CD4-positive, CD25-positive, alpha-beta regulatory T cell (primary cell): ENCODE data around the gene COL19A1. TPM values are rescaled to one million over a fixed set of nuclear protein-coding genes. Genes with fewer than 3 reads are reported as not detected.

Experiments
- ATAC-seq, 2 donors: fragments of 150-1000 bp; cut with Tn5 transposase; one replicate each; pipeline ENCODE4 v1.10.0; 2021; ENCODE audit warnings: low read depth in 2 of 2, moderate number of reproducible peaks in 2 of 2, moderate library complexity in 1 of 2
- DNase-seq, 3 donors: peaks; one replicate each; pipeline versions ENCODE4 v3.0.0 to v3.0.0-alpha.2; 2012 to 2022; ENCODE audit warnings: mixed read lengths in 1 of 3
- H3K27ac ChIP-seq: one replicate; pipeline ENCODE4 v1.7.0; 2013; ENCODE audit warnings: mild to moderate bottlenecking, low read length; ENCODE audit not compliant: insufficient read depth, poor library complexity, severe bottlenecking
- H3K27me3 ChIP-seq: one replicate; pipeline ENCODE4 v1.7.0; 2013; ENCODE audit warnings: low read length; ENCODE audit not compliant: control insufficient read depth, insufficient read depth
- H3K36me3 ChIP-seq: one replicate; pipeline ENCODE4 v1.7.0; 2013; ENCODE audit warnings: mild to moderate bottlenecking, low read length, moderate library complexity; ENCODE audit not compliant: control insufficient read depth, insufficient read depth
- H3K4me1 ChIP-seq: 2 replicates; pipeline ENCODE4 v1.7.0; 2013; ENCODE audit warnings: mild to moderate bottlenecking, low read length; ENCODE audit not compliant: insufficient read depth, control insufficient read depth, poor library complexity, severe bottlenecking
- H3K4me3 ChIP-seq: one replicate; pipeline ENCODE4 v1.7.0; 2013; ENCODE audit warnings: low read depth, mild to moderate bottlenecking, low read length, moderate library complexity
- H3K9me3 ChIP-seq, 2 experiments: 1 replicate in 1 of 2; 2 replicates in 1 of 2; pipeline ENCODE4 v1.7.0; 2013; ENCODE audit warnings: low read length in 2 of 2, mild to moderate bottlenecking in 1 of 2, moderate library complexity in 1 of 2; ENCODE audit not compliant: control insufficient read depth in 2 of 2
- H3K27ac Mint-ChIP-seq, 3 donors: one replicate each; pipeline ENCODE4 v1.8.0; 2020 to 2022; ENCODE audit warnings: mild to moderate bottlenecking in 3 of 3, mixed read lengths in 3 of 3, moderate library complexity in 2 of 3
- H3K27me3 Mint-ChIP-seq: one replicate; pipeline ENCODE4 v1.8.0; 2022; ENCODE audit warnings: mild to moderate bottlenecking, mixed read lengths
- H3K36me3 Mint-ChIP-seq: one replicate; pipeline ENCODE4 v1.8.0; 2020; ENCODE audit warnings: mixed read lengths
- H3K4me1 Mint-ChIP-seq, 4 donors: one replicate each; pipeline ENCODE4 v1.8.0; 2020 to 2022; ENCODE audit warnings: mixed read lengths in 4 of 4, mild to moderate bottlenecking in 1 of 4
- H3K4me3 Mint-ChIP-seq, 4 donors: one replicate each; pipeline ENCODE4 v1.8.0; 2020 to 2022; ENCODE audit warnings: mild to moderate bottlenecking in 4 of 4, mixed read lengths in 4 of 4, moderate library complexity in 3 of 4
- H3K9me3 Mint-ChIP-seq, 7 donors: one replicate each; pipeline ENCODE4 v1.8.0; 2020 to 2022; ENCODE audit warnings: mixed read lengths in 7 of 7, mild to moderate bottlenecking in 3 of 7, moderate library complexity in 2 of 7
- polyA plus RNA-seq, 4 donors: library from polyadenylated mRNA; unstranded; fragments of 300-500 nt; fragmentation: Illumina TruSeq; gene quantifications; one replicate each; pipeline ENCODE4 v1.2.3, GENCODE V29; 2021
- total RNA-seq: library from RNA; stranded (reverse); gene quantifications from one replicate; pipeline ENCODE4 v1.2.3, GENCODE V29; 2022

COL19A1 gene
- total and polyA plus RNA-seq, 5 donors from 2014 or later: 0.17 TPM; not detected in 4

- H3K36me3 ChIP-seq: no peaks in the 10 kb centered on the region
- Mint-ChIP-seq H3K4me1 (no peaks in the 10 kb centered on the region), H3K27ac (no peak overlapping the region), H3K4me3 (no peak overlapping the region), H3K9me3 (peaks cover 0 to 2% (median 0%) of the 10 kb centered on the region in 7 donors), H3K27me3 (peaks cover 5% of the 10 kb centered on the region), H3K36me3 (no peaks in the 10 kb centered on the region)
- no peaks in the 10 kb centered on the region for H3K9me3 ChIP-seq
- DNase-seq: no peak
- no peaks in the 10 kb centered on the region for H3K4me1 ChIP-seq
- no peaks in the 10 kb centered on the region for H3K27me3 ChIP-seq
- no peak overlapping the region for H3K4me3 ChIP-seq
- no peak overlapping the region for H3K27ac ChIP-seq
- ATAC-seq: no peak
Observed at GRCh38 chr6:70150521-70150920, 284.2 kb downstream of the COL19A1 start.

GRCh38 chr6:70151616-70152015, 285.3 kb downstream of the COL19A1 start:
- Histone ChIP-seq H3K27ac (no peak overlapping the region), H3K27me3 (no peaks in the 10 kb centered on the region), H3K4me3 (no peak overlapping the region), H3K9me3 (no peaks in the 10 kb centered on the region), H3K36me3 (no peaks in the 10 kb centered on the region), H3K4me1 (no peaks in the 10 kb centered on the region)
- H3K4me3 Mint-ChIP-seq: no peak overlapping the region
- H3K27ac Mint-ChIP-seq: no peak overlapping the region
- no peak for DNase-seq
- no peaks in the 10 kb centered on the region for H3K36me3 Mint-ChIP-seq
- H3K27me3 Mint-ChIP-seq: peaks cover 5% of the 10 kb centered on the region
- H3K4me1 Mint-ChIP-seq: no peaks in the 10 kb centered on the region
- ATAC-seq: no peak
- peaks cover 0 to 2% (median 0%) of the 10 kb centered on the region in 7 donors for H3K9me3 Mint-ChIP-seq

- peaks cover 1% of the 10 kb centered on the region for H3K27me3 Mint-ChIP-seq
Observed at GRCh38 chr6:70152786-70153185, 286.4 kb downstream of the COL19A1 start.

GRCh38 chr6:70157086-70157485, 290.7 kb downstream of the COL19A1 start:
- no peaks in the 10 kb centered on the region for H3K27me3 ChIP-seq
- Mint-ChIP-seq H3K36me3 (no peaks in the 10 kb centered on the region), H3K27ac (no peak overlapping the region), H3K9me3 (peaks cover 0 to 2% (median 0%) of the 10 kb centered on the region in 7 donors), H3K27me3 (no peaks in the 10 kb centered on the region), H3K4me1 (no peaks in the 10 kb centered on the region), H3K4me3 (no peak overlapping the region)
- ATAC-seq (no peak), DNase-seq (no peak)
- no peaks in the 10 kb centered on the region for H3K36me3 ChIP-seq
- no peak overlapping the region for H3K4me3 ChIP-seq
- no peak overlapping the region for H3K27ac ChIP-seq
- no peaks in the 10 kb centered on the region for H3K9me3 ChIP-seq
- no peaks in the 10 kb centered on the region for H3K4me1 ChIP-seq

More at GRCh38 chr6:70152786-70153185, 286.4 kb downstream of the COL19A1 start:
- Histone ChIP-seq H3K4me1 (no peaks in the 10 kb centered on the region), H3K27ac (no peak overlapping the region), H3K27me3 (no peaks in the 10 kb centered on the region), H3K4me3 (no peak overlapping the region), H3K9me3 (no peaks in the 10 kb centered on the region), H3K36me3 (no peaks in the 10 kb centered on the region)
- peaks cover 0 to 2% (median 0%) of the 10 kb centered on the region in 7 donors for H3K9me3 Mint-ChIP-seq
- no peak overlapping the region for H3K27ac Mint-ChIP-seq
- no peaks in the 10 kb centered on the region for H3K36me3 Mint-ChIP-seq
- H3K4me1 Mint-ChIP-seq: no peaks in the 10 kb centered on the region
- H3K4me3 Mint-ChIP-seq: no peak overlapping the region
- DNase-seq (no peak), ATAC-seq (no peak)

GRCh38 chr6:70160276-70160675, 293.9 kb downstream of the COL19A1 start:
- H3K4me1 ChIP-seq: no peaks in the 10 kb centered on the region
- Mint-ChIP-seq H3K9me3 (no peaks in the 10 kb centered on the region), H3K4me1 (no peaks in the 10 kb centered on the region), H3K27ac (no peak overlapping the region), H3K4me3 (no peak overlapping the region), H3K27me3 (no peaks in the 10 kb centered on the region), H3K36me3 (no peaks in the 10 kb centered on the region)
- ATAC-seq (no peak), DNase-seq (no peak)
- peaks cover 3% of the 10 kb centered on the region for H3K27me3 ChIP-seq
- H3K4me3 ChIP-seq: no peak overlapping the region
- no peak overlapping the region for H3K27ac ChIP-seq
- no peaks in the 10 kb centered on the region for H3K9me3 ChIP-seq
- H3K36me3 ChIP-seq: no peaks in the 10 kb centered on the region

GRCh38 chr6:70162972-70163371, 296.6 kb downstream of the COL19A1 start:
- H3K27me3 Mint-ChIP-seq: peaks cover 12% of the 10 kb centered on the region
- no peak overlapping the region for H3K27ac Mint-ChIP-seq
- H3K4me1 Mint-ChIP-seq: peaks cover 0 to 5% (median 0%) of the 10 kb centered on the region in 4 donors
- DNase-seq (no peak), ATAC-seq (no peak)
- no peaks in the 10 kb centered on the region for H3K36me3 Mint-ChIP-seq
- Histone ChIP-seq H3K27ac (no peak overlapping the region), H3K4me1 (no peaks in the 10 kb centered on the region), H3K27me3 (peaks cover 3% of the 10 kb centered on the region), H3K9me3 (no peaks in the 10 kb centered on the region), H3K4me3 (no peak overlapping the region), H3K36me3 (no peaks in the 10 kb centered on the region)
- H3K9me3 Mint-ChIP-seq: no peaks in the 10 kb centered on the region
- H3K4me3 Mint-ChIP-seq: no peak overlapping the region

GRCh38 chr6:70163795-70164194, 297.4 kb downstream of the COL19A1 start:
- no peaks in the 10 kb centered on the region for H3K36me3 ChIP-seq
- DNase-seq (no peak), ATAC-seq (no peak)
- no peaks in the 10 kb centered on the region for H3K9me3 ChIP-seq
- H3K4me3 Mint-ChIP-seq: no peak overlapping the region
- H3K9me3 Mint-ChIP-seq: no peaks in the 10 kb centered on the region
- peaks cover 0 to 5% (median 0%) of the 10 kb centered on the region in 4 donors for H3K4me1 Mint-ChIP-seq
- H3K27ac ChIP-seq: no peak overlapping the region
- H3K4me1 ChIP-seq: no peaks in the 10 kb centered on the region
- no peak overlapping the region for H3K4me3 ChIP-seq
- H3K27me3 ChIP-seq: peaks cover 3% of the 10 kb centered on the region
- H3K27me3 Mint-ChIP-seq: peaks cover 12% of the 10 kb centered on the region
- H3K36me3 Mint-ChIP-seq: no peaks in the 10 kb centered on the region
- no peak overlapping the region for H3K27ac Mint-ChIP-seq

- Histone ChIP-seq H3K9me3 (no peaks in the 10 kb centered on the region), H3K4me1 (no peaks in the 10 kb centered on the region), H3K4me3 (no peak overlapping the region), H3K36me3 (no peaks in the 10 kb centered on the region), H3K27ac (no peak overlapping the region), H3K27me3 (peaks cover 3% of the 10 kb centered on the region)
- no peak overlapping the region for H3K27ac Mint-ChIP-seq
- no peak overlapping the region for H3K4me3 Mint-ChIP-seq
- no peaks in the 10 kb centered on the region for H3K9me3 Mint-ChIP-seq
- no peak for DNase-seq
- peaks cover 0 to 5% (median 0%) of the 10 kb centered on the region in 4 donors for H3K4me1 Mint-ChIP-seq
- ATAC-seq: no peak
- H3K36me3 Mint-ChIP-seq: no peaks in the 10 kb centered on the region
- peaks cover 12% of the 10 kb centered on the region for H3K27me3 Mint-ChIP-seq
Observed at GRCh38 chr6:70164556-70164955, 298.2 kb downstream of the COL19A1 start.
